Thoracic aorta (tissue), 2 donors: Measurements from ENCODE around the gene CAPN14. TPM values are rescaled to one million over a fixed set of nuclear protein-coding genes. Genes with fewer than 3 reads are reported as not detected.

Source experiments
- ATAC-seq: fragments of 150-250 bp; one replicate; pipeline ENCODE4 v1.8.0; 2017; ENCODE audit warnings: low read depth; ENCODE audit not compliant: insufficient number of reproducible peaks, low FRiP score
- DNase-seq: peaks from one replicate; pipeline ENCODE4 v3.0.0-alpha.2; 2020; ENCODE audit warnings: low spot score
- H3K27ac ChIP-seq, 2 donors: fragments of 200-600 bp; sonication (generic); 1 replicate in 1 of 2; 2 replicates in 1 of 2; pipeline ENCODE4 v1.5.1; 2016; ENCODE audit warnings: mild to moderate bottlenecking in 2 of 2, moderate library complexity in 2 of 2
- H3K27me3 ChIP-seq: fragments of 200-600 bp; sonication (generic); replicated peaks from 2 replicates; pipeline ENCODE4 v1.6.0; 2016; ENCODE audit warnings: mild to moderate bottlenecking; ENCODE audit not compliant: insufficient read depth
- H3K36me3 ChIP-seq: fragments of 200-600 bp; sonication (generic); one replicate; pipeline ENCODE4 v1.5.1; 2016
- H3K4me1 ChIP-seq, 2 donors: fragments of 200-600 bp; sonication (generic); 1 replicate in 1 of 2; 2 replicates in 1 of 2; pipeline versions ENCODE4 v1.5.1 to v1.6.0; 2016; ENCODE audit warnings: low read depth in 2 of 2, mild to moderate bottlenecking in 1 of 2; ENCODE audit not compliant: control insufficient read depth in 1 of 2
- H3K4me3 ChIP-seq: fragments of 200-600 bp; sonication (generic); 2 replicates; pipeline ENCODE4 v1.5.1; 2016; ENCODE audit warnings: mild to moderate bottlenecking
- H3K9me3 ChIP-seq: fragments of 200-600 bp; sonication (generic); 2 replicates; pipeline ENCODE4 v1.5.1; 2016
- total RNA-seq, 2 donors: library from RNA; depleted of rRNA; stranded (reverse); fragments of >200 nt; gene quantifications; one replicate each; pipeline versions ENCODE4 v1.1.0 to v1.2.3, GENCODE V29; 2016
- TF ChIP-seq, protein P1 (sequence below): fragments of 200-600 bp; sonication (generic); IDR thresholded peaks from one replicate; pipeline ENCODE4 v1.5.1; 2019; ENCODE audit warnings: antibody characterized with exemption

The CAPN14 gene
- total RNA-seq, 2 donors from 2014 or later, result 0.14 TPM; not detected in 1

DNA sequence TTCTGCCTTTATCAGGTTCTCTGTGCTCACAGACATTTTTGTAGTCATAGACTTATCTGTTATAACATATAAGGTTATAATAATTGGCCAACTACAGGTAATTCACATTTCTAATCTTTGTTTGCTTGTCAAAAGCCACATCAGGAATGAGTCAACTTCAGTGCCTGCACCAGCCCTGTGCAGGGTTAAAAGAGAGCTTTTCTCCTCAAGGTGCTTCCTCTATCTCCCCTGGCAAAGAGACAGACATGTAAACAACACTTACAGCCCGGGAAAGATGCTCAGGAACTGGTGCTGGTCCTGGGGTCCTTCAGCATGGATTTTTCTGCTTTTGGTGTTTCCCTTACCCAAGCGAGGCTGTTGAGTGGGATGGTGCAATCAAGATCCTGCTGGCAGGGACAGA lies 9.0 kb upstream of the CAPN14 start:
- ATAC-seq (no peak), DNase-seq (no peak)
- no peaks in the 10 kb centered on the region for H3K4me1 ChIP-seq
- no peaks in the 10 kb centered on the region for H3K27me3 ChIP-seq
- H3K27ac ChIP-seq, result no peak overlapping the region
- H3K9me3 ChIP-seq, result no peaks in the 10 kb centered on the region
- H3K36me3 ChIP-seq, result no peaks in the 10 kb centered on the region
- no peak overlapping the region for H3K4me3 ChIP-seq
- TF ChIP-seq, protein P1, sequence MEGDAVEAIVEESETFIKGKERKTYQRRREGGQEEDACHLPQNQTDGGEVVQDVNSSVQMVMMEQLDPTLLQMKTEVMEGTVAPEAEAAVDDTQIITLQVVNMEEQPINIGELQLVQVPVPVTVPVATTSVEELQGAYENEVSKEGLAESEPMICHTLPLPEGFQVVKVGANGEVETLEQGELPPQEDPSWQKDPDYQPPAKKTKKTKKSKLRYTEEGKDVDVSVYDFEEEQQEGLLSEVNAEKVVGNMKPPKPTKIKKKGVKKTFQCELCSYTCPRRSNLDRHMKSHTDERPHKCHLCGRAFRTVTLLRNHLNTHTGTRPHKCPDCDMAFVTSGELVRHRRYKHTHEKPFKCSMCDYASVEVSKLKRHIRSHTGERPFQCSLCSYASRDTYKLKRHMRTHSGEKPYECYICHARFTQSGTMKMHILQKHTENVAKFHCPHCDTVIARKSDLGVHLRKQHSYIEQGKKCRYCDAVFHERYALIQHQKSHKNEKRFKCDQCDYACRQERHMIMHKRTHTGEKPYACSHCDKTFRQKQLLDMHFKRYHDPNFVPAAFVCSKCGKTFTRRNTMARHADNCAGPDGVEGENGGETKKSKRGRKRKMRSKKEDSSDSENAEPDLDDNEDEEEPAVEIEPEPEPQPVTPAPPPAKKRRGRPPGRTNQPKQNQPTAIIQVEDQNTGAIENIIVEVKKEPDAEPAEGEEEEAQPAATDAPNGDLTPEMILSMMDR, result no peak

DNA sequence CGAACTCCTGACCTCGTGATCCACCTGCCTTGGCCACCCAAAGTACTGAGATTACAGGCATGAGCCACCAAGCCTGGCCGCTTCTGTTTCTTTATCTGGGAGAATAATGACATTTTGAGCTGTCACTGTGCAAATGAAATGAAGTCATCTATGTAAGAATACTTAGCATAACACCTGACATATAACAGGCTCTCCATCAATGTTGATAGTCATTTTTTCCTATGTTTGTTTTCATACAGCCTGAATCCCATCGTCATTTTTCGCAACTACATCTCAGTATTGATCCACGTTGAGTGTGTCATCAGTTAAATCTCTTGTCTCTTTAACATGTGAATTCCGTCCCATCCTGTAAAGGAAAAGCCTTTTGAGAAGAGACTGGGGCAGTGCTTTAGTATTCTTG lies 6.4 kb upstream of the CAPN14 start:
- no peak overlapping the region for H3K27ac ChIP-seq
- ATAC-seq, result no peak
- no peaks in the 10 kb centered on the region for H3K9me3 ChIP-seq
- H3K4me1 ChIP-seq, result no peaks in the 10 kb centered on the region
- H3K4me3 ChIP-seq, result no peak overlapping the region
- TF ChIP-seq, protein P1, result no peak
- DNase-seq, result no peak
- no peaks in the 10 kb centered on the region for H3K36me3 ChIP-seq
- no peaks in the 10 kb centered on the region for H3K27me3 ChIP-seq

DNA sequence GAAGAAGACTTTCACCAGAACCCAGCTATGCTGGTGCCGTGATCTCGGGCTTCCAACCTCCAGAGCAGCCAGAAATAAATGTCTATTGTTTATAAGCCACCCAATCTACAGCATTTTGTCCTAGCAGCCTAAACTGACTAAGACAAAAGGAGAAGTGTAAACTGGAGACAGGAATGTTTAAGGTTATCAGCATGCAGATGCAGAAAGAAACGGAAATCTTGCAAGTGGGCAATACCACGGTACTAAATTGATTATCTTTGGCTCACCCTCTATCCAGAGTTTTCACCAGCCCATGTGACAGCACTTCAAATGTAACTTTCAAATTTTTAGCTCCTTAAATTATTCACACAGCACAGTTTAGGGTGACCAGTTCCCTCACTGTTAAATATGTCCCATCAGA lies 5.7 kb upstream of the CAPN14 start:
- ATAC-seq (no peak), DNase-seq (no peak)
- H3K27ac ChIP-seq, result no peak overlapping the region

DNA sequence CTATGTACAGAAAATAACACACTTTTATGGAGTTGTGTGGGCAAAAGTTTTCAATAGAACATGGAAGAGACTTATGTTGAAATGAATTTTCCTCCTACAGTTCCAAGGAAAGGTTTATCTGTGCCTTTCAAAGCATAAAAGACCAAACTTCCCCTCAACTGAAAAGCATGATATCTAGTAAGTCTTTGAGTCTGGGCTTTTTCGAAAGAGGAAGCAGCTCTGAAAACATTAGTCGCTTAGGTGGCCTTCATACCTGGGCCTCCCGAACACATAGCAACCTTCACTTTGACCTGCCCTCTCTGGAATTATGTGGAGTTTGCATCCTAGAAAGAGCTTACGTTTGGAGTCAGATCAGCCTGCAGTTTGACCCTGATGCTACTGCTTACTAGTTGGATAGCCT lies 4.8 kb upstream of the CAPN14 start:
- no peak for DNase-seq
- no peaks in the 10 kb centered on the region for H3K27me3 ChIP-seq
- H3K9me3 ChIP-seq, result no peaks in the 10 kb centered on the region
- H3K4me3 ChIP-seq, result no peak overlapping the region
- H3K27ac ChIP-seq, result no peak overlapping the region
- TF ChIP-seq, protein P1, result no peak
- ATAC-seq, result no peak
- no peaks in the 10 kb centered on the region for H3K4me1 ChIP-seq
- H3K36me3 ChIP-seq, result no peaks in the 10 kb centered on the region

More for the DNA sequence above, 5.7 kb upstream of the CAPN14 start:
- TF ChIP-seq, protein P1, result no peak
- Histone ChIP-seq H3K36me3 (no peaks in the 10 kb centered on the region), H3K27me3 (no peaks in the 10 kb centered on the region), H3K9me3 (no peaks in the 10 kb centered on the region), H3K4me3 (no peak overlapping the region), H3K4me1 (no peaks in the 10 kb centered on the region)

DNA sequence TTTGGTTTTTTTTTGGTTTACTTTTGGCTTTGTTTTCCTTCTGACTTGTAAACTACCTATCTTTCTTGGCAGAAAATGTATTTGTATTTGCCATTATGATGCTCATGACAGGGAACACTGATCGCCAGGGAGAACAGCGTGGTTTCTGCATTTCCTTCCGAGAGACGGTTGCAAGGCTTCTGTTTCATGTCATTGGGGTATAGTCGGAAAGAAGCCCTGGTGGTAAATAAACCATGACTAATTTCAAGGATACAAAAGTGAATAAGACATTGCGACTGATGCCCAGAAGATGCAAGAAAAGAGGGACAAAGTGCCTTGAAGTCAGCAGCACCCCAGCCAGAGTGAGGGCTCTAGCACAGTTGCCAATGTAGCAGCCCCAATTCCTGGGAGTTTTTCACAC lies 4.2 kb upstream of the CAPN14 start:
- Histone ChIP-seq H3K4me1 (no peaks in the 10 kb centered on the region), H3K36me3 (no peaks in the 10 kb centered on the region), H3K9me3 (no peaks in the 10 kb centered on the region), H3K4me3 (no peak overlapping the region), H3K27me3 (no peaks in the 10 kb centered on the region), H3K27ac (no peak overlapping the region)
- TF ChIP-seq, protein P1, result no peak
- ATAC-seq (no peak), DNase-seq (no peak)
